Kidney (tissue), 14 donors: ENCODE data around the gene PPIL1. TPM values are rescaled to one million over a fixed set of nuclear protein-coding genes. Genes with fewer than 3 reads are reported as not detected.

Experiments
- DNase-seq, 5 donors: peaks; one replicate each; pipeline ENCODE4 v3.0.0-alpha.2; 2013 to 2020
- FAIRE-seq: peaks from 2 replicates; lab custom pipeline; 2012; peaks lifted over from hg19 to GRCh38; lab: Jason Lieb, UNC
- H3K27ac ChIP-seq, 2 donors: one replicate each; pipeline ENCODE4 v1.7.0; 2013; ENCODE audit warnings: low read depth in 2 of 2, low read length in 2 of 2, inconsistent platforms in 1 of 2
- H3K27me3 ChIP-seq: one replicate; pipeline ENCODE4 v1.7.1; 2013; ENCODE audit warnings: low read length, inconsistent platforms; ENCODE audit not compliant: control insufficient read depth, insufficient read depth
- H3K36me3 ChIP-seq, 3 donors: one replicate each; pipeline versions ENCODE4 v1.7.0 to v1.7.1; 2013; ENCODE audit warnings: low read length in 3 of 3, control low read depth in 1 of 3, inconsistent platforms in 1 of 3; ENCODE audit not compliant: insufficient read depth in 3 of 3, control insufficient read depth in 2 of 3
- H3K4me1 ChIP-seq, 3 donors: one replicate each; pipeline versions ENCODE4 v1.7.0 to v1.7.1; 2013; ENCODE audit warnings: low read length in 3 of 3, inconsistent platforms in 1 of 3, low read depth in 1 of 3; ENCODE audit not compliant: control insufficient read depth in 2 of 3, insufficient read depth in 2 of 3
- H3K4me3 ChIP-seq, 3 donors: one replicate each; pipeline versions ENCODE4 v1.7.0 to v1.8.1; 2013; ENCODE audit warnings: low read length in 3 of 3, control low read depth in 1 of 3, inconsistent platforms in 1 of 3
- H3K9ac ChIP-seq, 3 donors: one replicate each; pipeline versions ENCODE4 v1.7.0 to v1.7.1; 2013; ENCODE audit warnings: low read length in 3 of 3, control low read depth in 1 of 3, inconsistent platforms in 1 of 3
- H3K9me3 ChIP-seq, 3 donors: one replicate each; pipeline versions ENCODE4 v1.7.0 to v1.7.1; 2013; ENCODE audit warnings: low read length in 3 of 3, control low read depth in 1 of 3, inconsistent platforms in 1 of 3; ENCODE audit not compliant: control insufficient read depth in 2 of 3, insufficient read depth in 1 of 3
- CTCF ChIP-seq: IDR thresholded peaks from 3 replicates; pipeline ENCODE4 v1.5.1; 2012; ENCODE audit warnings: mild to moderate bottlenecking, moderate library complexity, borderline replicate concordance; ENCODE audit not compliant: insufficient read depth; ENCODE audit errors: extremely low read depth
- intact Hi-C: fragments of 100-400 bp; cut with DNase I; formaldehyde crosslinking; loops from one replicate; pipeline ENCODE4 v1.11.1; 2022
- polyA plus RNA-seq: library from polyadenylated mRNA; stranded (reverse); fragments of 350-450 nt; fragmentation: Illumina TruSeq; extraction: RNeasy Lipid Tissue Mini Kit (QIAGEN cat#74804); gene quantifications from one replicate; pipeline ENCODE4 v1.2.3, GENCODE V29; 2014; ENCODE audit warnings: low read depth, low replicate concordance; ENCODE audit not compliant: insufficient read depth
- total RNA-seq: library from RNA; stranded (reverse); fragmentation: NEBNext Ultra II Directional; extraction: Animal tissue kit (Norgen Biotek cat#: 25700); gene quantifications from one replicate; pipeline ENCODE4 v1.2.1, GENCODE V29; 2021
- donor health status: control.
- donor health status: control.
- donor health status: control.
- donor health status: control.
- donor health status: control.
- donor health status: DM: yes; HTN: yes; CAD: no.
- donor health status: Normal renal cell carcinoma (clear cell type).

The PPIL1 gene
- total and polyA plus RNA-seq, 2 donors from 2014 or later: 21.3 to 40.1 TPM

- Histone ChIP-seq H3K4me3 (no peak overlapping the region), H3K27ac (no peak overlapping the region), H3K9ac (no peak overlapping the region), H3K27me3 (no peaks in the 10 kb centered on the region), H3K9me3 (no peaks in the 10 kb centered on the region), H3K4me1 (no peaks in the 10 kb centered on the region), H3K36me3 (no peaks in the 10 kb centered on the region)
- no peak for TF ChIP-seq CTCF
- intact Hi-C loops: no loop called here
- DNase-seq (peak in 1 of 5 donors; percentile 54), FAIRE-seq (no peak)
These were observed 68.7 kb downstream of the PPIL1 start for GRCh38 chr6:36805917-36806316.

- intact Hi-C loops: no loop called here
- Histone ChIP-seq H3K27ac (no peak overlapping the region), H3K4me1 (no peaks in the 10 kb centered on the region), H3K9ac (no peak overlapping the region), H3K27me3 (no peaks in the 10 kb centered on the region), H3K36me3 (no peaks in the 10 kb centered on the region), H3K4me3 (no peak overlapping the region), H3K9me3 (no peaks in the 10 kb centered on the region)
- no peak for FAIRE-seq
- peak in 1 of 5 donors; percentile 29 for DNase-seq
- TF ChIP-seq CTCF: no peak
These were observed 69.4 kb downstream of the PPIL1 start for GRCh38 chr6:36805096-36805797.

Other genes with a start within 250 kb of the PPIL1 start
- 66.2 TPM for gene CDKN1A, start 196.1 kb downstream of the PPIL1 start, total RNA-seq
- gene CDKN1A, start 196.1 kb downstream of the PPIL1 start, polyA plus RNA-seq: 46.4 TPM
- 1.5 TPM for gene RAB44, start 177.0 kb downstream of the PPIL1 start, total RNA-seq
- gene RAB44, start 177.0 kb downstream of the PPIL1 start, polyA plus RNA-seq: not detected
- 7.1 TPM for gene CPNE5, start 35.4 kb downstream of the PPIL1 start, total RNA-seq
- 3.7 TPM for gene CPNE5, start 35.4 kb downstream of the PPIL1 start, polyA plus RNA-seq
- 72.4 TPM for gene C6orf89, start 11.1 kb upstream of the PPIL1 start, total RNA-seq
- gene C6orf89, start 11.1 kb upstream of the PPIL1 start, polyA plus RNA-seq: 25.7 TPM
- 1.7 TPM for gene PI16, start 79.9 kb upstream of the PPIL1 start, total RNA-seq
- gene PI16, start 79.9 kb upstream of the PPIL1 start, polyA plus RNA-seq: 3.5 TPM
- 194 TPM for gene MTCH1, start 111.4 kb upstream of the PPIL1 start, total RNA-seq
- 202 TPM for gene MTCH1, start 111.4 kb upstream of the PPIL1 start, polyA plus RNA-seq
- gene FGD2, start 130.9 kb upstream of the PPIL1 start, total RNA-seq: 49.5 TPM
- 0.97 TPM for gene FGD2, start 130.9 kb upstream of the PPIL1 start, polyA plus RNA-seq